Measurements from ENCODE around the gene BHLHE41.

The BHLHE41 gene

GRCh38 chr12:26119391-26119989, 5.3 kb downstream of the BHLHE41 start:
- in situ Hi-C loops (cut with HindIII; ENCODE audit: low pct_ligation_motif_present, low pct_unique_long_range_greater_than_20kb, low sequenced_read_pairs) = no loop called here
- DNase-seq = peak; percentile 82

GRCh38 chr12:26118308-26118707, 6.5 kb downstream of the BHLHE41 start:
- in situ Hi-C loops (cut with HindIII; ENCODE audit: low pct_ligation_motif_present, low pct_unique_long_range_greater_than_20kb, low sequenced_read_pairs) = no loop called here
- DNase-seq = no peak

- DNase-seq = no peak
- in situ Hi-C loops (cut with HindIII; ENCODE audit: low pct_ligation_motif_present, low pct_unique_long_range_greater_than_20kb, low sequenced_read_pairs) = no loop called here
Measured at GRCh38 chr12:26116829-26117715, 7.8 kb downstream of the BHLHE41 start.

- in situ Hi-C loops (cut with HindIII; ENCODE audit: low pct_ligation_motif_present, low pct_unique_long_range_greater_than_20kb, low sequenced_read_pairs) = no loop called here
- no peak for DNase-seq
Measured at GRCh38 chr12:26114720-26115401, 10.0 kb downstream of the BHLHE41 start.

GRCh38 chr12:26113853-26114719, 10.8 kb downstream of the BHLHE41 start:
- in situ Hi-C loops (cut with HindIII; ENCODE audit: low pct_ligation_motif_present, low pct_unique_long_range_greater_than_20kb, low sequenced_read_pairs) = no loop called here
- peak; percentile 96 for DNase-seq

- peak; percentile 32 for DNase-seq
Measured at GRCh38 chr12:26113181-26113654, 11.6 kb downstream of the BHLHE41 start.

GRCh38 chr12:26112703-26113147, 12.1 kb downstream of the BHLHE41 start:
- in situ Hi-C loops (cut with HindIII; ENCODE audit: low pct_ligation_motif_present, low pct_unique_long_range_greater_than_20kb, low sequenced_read_pairs) = no loop called here
- peak; percentile 54 for DNase-seq

More at GRCh38 chr12:26113181-26113654, 11.6 kb downstream of the BHLHE41 start:
- in situ Hi-C loops (cut with HindIII; ENCODE audit: low pct_ligation_motif_present, low pct_unique_long_range_greater_than_20kb, low sequenced_read_pairs) = no loop called here

- no peak for DNase-seq
- in situ Hi-C loops (cut with HindIII; ENCODE audit: low pct_ligation_motif_present, low pct_unique_long_range_greater_than_20kb, low sequenced_read_pairs) = no loop called here
Measured at GRCh38 chr12:26112232-26112631, 12.6 kb downstream of the BHLHE41 start.

- in situ Hi-C loops (cut with HindIII; ENCODE audit: low pct_ligation_motif_present, low pct_unique_long_range_greater_than_20kb, low sequenced_read_pairs) = no loop called here
- no peak for DNase-seq
Measured at GRCh38 chr12:26109343-26109881, 15.4 kb downstream of the BHLHE41 start.

GRCh38 chr12:26108915-26109314, 15.9 kb downstream of the BHLHE41 start:
- in situ Hi-C loops (cut with HindIII; ENCODE audit: low pct_ligation_motif_present, low pct_unique_long_range_greater_than_20kb, low sequenced_read_pairs) = no loop called here
- no peak for DNase-seq

GRCh38 chr12:26106347-26106746, 18.5 kb downstream of the BHLHE41 start:
- no peak for DNase-seq
- in situ Hi-C loops (cut with HindIII; ENCODE audit: low pct_ligation_motif_present, low pct_unique_long_range_greater_than_20kb, low sequenced_read_pairs) = no loop called here

- no peak for DNase-seq
- in situ Hi-C loops (cut with HindIII; ENCODE audit: low pct_ligation_motif_present, low pct_unique_long_range_greater_than_20kb, low sequenced_read_pairs) = no loop called here
Measured at GRCh38 chr12:26102953-26103352, 21.9 kb downstream of the BHLHE41 start.

- in situ Hi-C loops (cut with HindIII; ENCODE audit: low pct_ligation_motif_present, low pct_unique_long_range_greater_than_20kb, low sequenced_read_pairs) = no loop called here
- DNase-seq = no peak
Measured at GRCh38 chr12:26101763-26102162, 23.1 kb downstream of the BHLHE41 start.

GRCh38 chr12:26101350-26101734, 23.5 kb downstream of the BHLHE41 start:
- in situ Hi-C loops (cut with HindIII; ENCODE audit: low pct_ligation_motif_present, low pct_unique_long_range_greater_than_20kb, low sequenced_read_pairs) = no loop called here
- DNase-seq = no peak

GRCh38 chr12:26100666-26101349, 24.0 kb downstream of the BHLHE41 start:
- no peak for DNase-seq
- in situ Hi-C loops (cut with HindIII; ENCODE audit: low pct_ligation_motif_present, low pct_unique_long_range_greater_than_20kb, low sequenced_read_pairs) = no loop called here

- peak; percentile 84 for DNase-seq
- in situ Hi-C loops (cut with HindIII; ENCODE audit: low pct_ligation_motif_present, low pct_unique_long_range_greater_than_20kb, low sequenced_read_pairs) = no loop called here
Measured at GRCh38 chr12:26097046-26097878, 27.6 kb downstream of the BHLHE41 start.

- DNase-seq = no peak
- in situ Hi-C loops (cut with HindIII; ENCODE audit: low pct_ligation_motif_present, low pct_unique_long_range_greater_than_20kb, low sequenced_read_pairs) = no loop called here
Measured at GRCh38 chr12:26096036-26096435, 28.8 kb downstream of the BHLHE41 start.

Measured in ACHN (cell line).